Measurements from ENCODE around the gene GRIK4.

GRIK4 gene

DNA sequence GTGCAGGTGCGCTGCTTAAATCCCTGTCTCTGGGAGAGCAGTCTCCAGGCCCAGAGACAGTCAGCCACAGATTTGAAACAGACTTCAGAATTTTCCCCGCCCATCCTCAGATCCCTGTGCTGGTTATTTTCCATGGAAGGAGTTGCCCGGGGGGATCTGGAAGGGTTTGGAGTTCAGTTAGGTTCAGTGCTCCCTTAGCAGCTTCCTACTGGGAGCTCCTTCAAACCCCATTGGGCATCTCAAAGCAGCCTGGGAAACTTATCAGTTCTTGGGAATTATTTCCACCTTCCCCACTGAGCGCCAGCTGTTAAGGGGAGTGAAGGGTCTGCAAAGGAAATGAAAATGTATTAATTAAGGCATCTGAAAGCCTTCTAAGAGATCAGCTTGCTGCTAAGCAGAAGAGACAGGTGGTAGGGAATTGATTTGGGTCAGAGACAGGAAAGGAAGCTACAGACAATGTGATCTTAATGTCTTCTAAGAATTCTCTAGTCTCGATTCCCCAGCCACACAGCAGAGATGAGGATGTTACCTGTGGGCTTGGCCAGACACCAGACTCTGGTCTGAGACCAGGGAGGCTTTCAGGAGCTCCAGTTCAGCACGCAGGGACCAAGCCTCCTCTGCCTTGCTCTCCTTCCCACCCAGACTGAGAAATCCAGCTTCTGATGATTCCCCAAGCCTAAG, 406.2 kb downstream of the GRIK4 start:
- DNase-seq (ENCODE audit: low spot score): no peak

DNA sequence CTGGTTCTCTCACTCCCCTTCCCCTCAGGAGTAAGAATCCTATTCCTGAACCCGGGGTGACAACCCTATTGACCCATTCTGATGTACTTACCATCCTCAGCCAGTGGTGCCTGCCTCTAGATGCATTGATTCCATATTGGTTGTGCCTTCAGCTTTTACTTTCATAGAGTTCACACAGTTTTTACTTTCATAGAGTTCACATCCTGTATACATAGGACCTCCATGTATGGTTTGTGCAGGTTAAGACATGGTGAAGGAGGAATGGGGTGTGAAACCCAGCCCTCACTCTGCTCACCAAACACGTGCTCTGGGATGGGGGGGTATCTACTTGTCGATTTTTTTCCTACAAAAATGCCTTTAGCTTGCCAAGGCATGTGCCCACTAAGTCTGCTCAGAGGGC, 406.7 kb downstream of the GRIK4 start:
- no peak for DNase-seq (ENCODE audit: low spot score)

DNA sequence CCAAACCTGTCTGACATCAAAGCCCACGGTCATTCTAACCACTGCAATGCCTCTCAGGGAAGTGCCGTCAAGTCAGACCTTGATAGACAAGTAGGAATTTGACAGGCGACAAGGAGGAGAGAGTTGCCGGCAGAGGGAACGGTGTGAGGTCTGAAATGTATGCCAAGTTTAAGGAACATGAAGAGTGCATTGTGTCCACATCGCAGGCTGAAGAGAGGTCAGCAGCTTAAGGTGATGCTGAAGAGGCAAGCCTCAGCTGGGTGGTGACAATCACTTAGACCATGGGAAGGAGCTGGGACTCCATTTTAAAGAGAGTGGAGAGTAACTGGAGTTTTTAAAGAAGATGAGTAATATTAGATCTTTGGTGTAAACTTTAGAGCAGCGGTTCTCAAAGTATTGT, 407.5 kb downstream of the GRIK4 start:
- DNase-seq (ENCODE audit: low spot score): no peak

- no peak for DNase-seq (ENCODE audit: low spot score)
Observed at GRCh38 chr11:120919566-120919965, 408.0 kb downstream of the GRIK4 start.

GRCh38 chr11:120923866-120924508, 412.4 kb downstream of the GRIK4 start:
- no peak for DNase-seq (ENCODE audit: low spot score)

DNA sequence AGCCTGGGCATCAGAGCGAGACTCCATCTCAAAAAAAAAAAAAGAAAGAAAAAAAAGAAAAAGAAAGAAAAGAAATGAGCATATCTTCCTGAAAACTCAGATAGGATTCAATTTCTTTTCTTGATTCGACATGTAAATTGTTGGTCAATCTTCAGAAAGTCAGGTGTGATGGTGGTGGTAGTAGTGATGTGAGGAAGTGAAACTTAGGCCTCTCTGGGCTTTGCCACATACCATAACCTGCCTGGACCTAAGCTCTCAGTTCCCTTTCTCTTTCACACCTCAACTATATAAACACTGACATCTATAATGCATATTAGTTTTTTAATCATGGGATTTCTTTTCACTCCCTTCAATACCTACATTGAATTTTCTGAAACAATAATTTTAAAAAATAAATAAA, 414.4 kb downstream of the GRIK4 start:
- no peak for DNase-seq (ENCODE audit: low spot score)

DNA sequence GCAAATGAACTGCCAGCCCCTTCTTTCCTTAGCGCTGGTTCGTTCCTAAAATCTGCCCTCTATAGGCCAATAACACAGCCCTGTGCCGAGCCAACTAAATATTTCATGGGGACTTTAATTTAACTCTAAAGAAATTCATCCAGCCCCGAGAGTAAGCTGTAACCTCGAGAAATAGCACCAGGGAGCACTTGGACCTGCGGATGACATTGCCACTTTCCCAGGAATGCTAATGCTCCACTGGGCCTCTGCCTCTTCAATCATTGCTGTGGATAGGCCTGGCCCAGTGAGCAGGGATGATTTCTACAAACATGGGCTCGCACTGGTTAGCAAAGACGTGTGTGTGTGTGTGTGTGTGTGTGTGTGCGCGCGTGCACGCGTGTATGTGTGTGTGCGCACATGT, 417.1 kb downstream of the GRIK4 start:
- no peak for DNase-seq (ENCODE audit: low spot score)

- DNase-seq (ENCODE audit: low spot score): no peak
Observed at GRCh38 chr11:120929090-120929489, 417.5 kb downstream of the GRIK4 start.

- peak; percentile 24 for DNase-seq (ENCODE audit: low spot score)
Observed at GRCh38 chr11:120929664-120930154, 418.2 kb downstream of the GRIK4 start.

DNA sequence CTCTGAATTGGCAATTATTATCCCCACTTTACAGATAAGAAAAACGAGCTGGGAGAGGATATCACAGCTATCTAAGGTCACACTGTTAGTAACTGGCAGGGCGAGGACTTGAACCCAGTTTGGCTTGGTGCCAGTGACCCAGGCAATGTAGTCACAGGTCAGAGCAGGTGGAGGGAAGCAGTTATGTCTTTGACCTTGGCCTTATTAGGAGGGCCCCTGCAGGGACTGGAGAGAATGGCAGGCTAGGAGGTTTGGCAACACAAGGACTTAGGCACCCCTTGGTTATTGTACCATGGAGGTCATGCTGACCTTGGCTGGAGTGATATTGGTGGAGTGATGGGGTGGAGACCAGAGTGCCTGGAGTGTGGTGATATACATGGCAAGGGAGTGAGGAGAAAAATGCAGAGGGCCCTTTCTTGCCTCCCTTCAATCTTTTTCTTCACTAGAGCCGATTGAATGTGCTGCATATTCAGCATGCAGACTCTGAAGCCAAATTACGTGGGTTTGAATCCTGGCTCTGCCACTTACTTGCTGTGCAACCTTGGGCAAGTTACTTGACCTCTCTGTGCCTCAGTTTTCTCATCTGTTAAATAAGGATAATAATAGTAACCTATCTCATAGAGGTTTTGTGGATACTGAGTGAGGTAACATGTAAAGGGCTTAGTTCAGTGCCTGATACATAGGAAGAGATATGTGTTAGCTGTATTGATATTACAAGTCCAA, 419.7 kb downstream of the GRIK4 start:
- DNase-seq (ENCODE audit: low spot score): no peak

- no peak for DNase-seq (ENCODE audit: low spot score)
Observed at GRCh38 chr11:120932305-120932915, 420.9 kb downstream of the GRIK4 start.

DNA sequence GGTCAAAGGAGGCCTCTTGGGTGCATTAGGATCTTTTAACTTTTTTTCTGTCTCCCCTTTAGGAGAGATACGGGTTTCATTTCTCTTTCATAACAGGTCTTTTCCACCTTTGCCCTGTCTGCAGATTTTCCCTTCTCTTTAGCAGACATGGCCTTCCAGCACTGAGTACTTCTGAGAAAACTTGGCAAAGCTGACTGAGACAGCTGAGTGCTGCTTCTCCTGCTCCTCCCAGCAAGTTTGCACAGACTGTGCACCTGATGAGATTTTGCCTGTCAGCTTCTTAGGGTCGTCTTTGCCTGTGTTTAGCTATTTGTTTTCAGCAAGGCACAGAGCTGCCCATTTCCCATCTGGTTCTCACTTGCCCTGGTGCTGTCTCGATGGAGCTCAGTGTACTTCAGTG, 424.8 kb downstream of the GRIK4 start:
- no peak for DNase-seq (ENCODE audit: low spot score)

DNA sequence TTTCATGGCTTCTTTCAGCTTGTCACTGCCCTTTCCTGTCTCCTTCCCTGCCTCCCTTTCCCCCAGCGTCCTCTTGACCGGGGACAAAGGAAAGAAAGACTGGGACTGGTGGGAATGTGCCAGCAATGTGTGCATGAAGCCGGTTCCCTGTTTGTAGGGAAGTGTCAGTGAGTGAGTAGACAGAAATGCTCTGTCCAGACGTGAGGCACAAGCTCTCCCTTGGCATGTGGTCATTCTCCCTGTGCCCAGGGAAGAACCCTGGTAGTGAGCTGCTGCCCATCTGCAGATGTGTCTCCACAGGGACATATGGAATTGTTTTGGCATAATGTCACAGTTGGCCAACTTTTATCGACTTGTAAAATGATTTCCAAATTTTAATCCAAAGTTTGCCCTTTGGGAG, 426.0 kb downstream of the GRIK4 start:
- no peak for DNase-seq (ENCODE audit: low spot score)

DNA sequence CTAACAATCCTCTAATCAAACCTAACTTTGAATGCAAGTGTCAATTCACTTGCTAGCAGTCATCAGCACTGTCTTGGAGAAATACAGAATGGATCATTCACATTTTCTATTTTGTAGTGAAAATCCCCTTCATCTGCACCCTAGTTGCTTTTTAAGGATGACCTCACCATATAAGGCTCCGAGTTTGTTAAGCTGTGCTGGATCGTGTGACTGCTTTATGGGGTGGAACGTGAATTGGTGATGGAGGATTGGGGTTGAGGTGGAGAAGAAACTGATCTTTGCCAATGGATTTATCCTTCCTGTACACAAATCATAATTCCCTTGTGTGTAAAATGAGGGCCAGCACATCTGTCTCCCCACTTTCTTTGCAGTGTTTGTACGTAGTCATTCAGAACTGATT, 426.7 kb downstream of the GRIK4 start:
- DNase-seq (ENCODE audit: low spot score): no peak

DNA sequence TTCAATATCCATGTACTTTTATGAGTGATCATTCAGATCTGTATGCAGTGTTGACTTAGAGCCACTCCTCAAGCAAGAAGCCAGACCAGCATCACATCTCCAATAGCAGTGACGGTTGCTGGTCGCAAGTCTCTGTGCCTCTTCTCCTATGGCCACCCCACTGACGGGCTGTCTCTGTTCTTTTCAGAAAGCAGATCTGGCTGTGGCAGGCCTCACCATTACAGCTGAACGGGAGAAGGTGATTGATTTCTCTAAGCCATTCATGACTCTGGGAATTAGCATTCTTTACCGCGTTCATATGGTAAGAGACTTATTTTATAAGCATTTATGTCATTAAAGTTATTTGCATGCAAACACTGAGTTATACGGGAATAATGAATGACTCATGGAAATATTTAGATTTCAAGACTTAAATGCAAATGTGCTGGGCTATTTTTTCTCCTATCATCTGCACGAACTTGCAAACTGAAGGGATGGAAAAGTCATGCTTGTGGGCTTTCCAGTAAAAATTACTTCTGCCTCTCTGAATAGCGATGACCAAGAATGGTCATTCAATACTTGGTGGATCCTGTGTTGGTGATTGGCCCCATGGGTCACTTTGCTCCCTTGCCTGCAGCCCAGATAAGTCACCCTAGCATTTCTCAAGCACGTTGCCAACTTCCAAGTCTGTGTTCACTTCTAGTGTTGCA, 428.8 kb downstream of the GRIK4 start:
- no peak for DNase-seq (ENCODE audit: low spot score)

DNA sequence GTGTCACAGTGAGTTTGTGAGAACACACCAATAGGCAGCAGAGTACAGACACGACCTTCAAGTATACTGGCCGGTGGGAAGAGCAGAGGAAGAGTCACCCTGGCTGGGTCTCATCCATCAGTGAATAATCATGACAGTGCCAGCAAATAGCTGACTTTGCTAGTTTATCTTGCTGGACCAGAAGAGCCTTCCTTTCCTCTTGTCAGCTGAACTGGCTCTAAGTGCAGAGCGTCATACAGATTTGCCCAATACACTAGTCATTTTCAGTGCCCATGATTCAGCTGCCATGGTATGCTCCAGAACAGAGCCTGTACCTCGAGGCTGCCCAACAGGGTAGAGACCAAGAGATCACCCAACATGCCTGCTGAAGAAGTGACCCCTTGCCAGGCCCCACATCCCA, 429.5 kb downstream of the GRIK4 start:
- DNase-seq (ENCODE audit: low spot score): no peak

DNA sequence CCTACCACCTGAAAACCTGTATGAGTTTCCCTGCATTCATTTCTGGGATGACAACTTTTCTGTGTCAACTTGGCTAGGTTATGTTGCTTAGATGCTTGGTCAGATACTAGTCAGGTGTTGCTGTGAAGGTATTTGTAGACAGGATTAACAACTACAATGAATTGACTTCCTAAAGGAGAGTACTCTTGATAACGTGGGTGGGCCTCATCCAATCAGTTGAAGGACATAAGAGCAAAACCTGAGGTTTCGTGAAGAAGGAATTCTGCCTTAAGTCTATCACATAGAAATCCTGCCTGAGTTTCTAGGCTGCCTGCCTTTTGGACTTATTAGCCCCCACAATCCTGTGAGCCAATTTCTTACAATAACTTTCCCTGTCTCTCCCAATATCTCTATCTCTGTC, 431.2 kb downstream of the GRIK4 start:
- no peak for DNase-seq (ENCODE audit: low spot score)

GRCh38 chr11:120945042-120945441, 433.5 kb downstream of the GRIK4 start:
- no peak for DNase-seq (ENCODE audit: low spot score)

- DNase-seq (ENCODE audit: low spot score): no peak
Observed at GRCh38 chr11:120950880-120951279, 439.3 kb downstream of the GRIK4 start.

DNA sequence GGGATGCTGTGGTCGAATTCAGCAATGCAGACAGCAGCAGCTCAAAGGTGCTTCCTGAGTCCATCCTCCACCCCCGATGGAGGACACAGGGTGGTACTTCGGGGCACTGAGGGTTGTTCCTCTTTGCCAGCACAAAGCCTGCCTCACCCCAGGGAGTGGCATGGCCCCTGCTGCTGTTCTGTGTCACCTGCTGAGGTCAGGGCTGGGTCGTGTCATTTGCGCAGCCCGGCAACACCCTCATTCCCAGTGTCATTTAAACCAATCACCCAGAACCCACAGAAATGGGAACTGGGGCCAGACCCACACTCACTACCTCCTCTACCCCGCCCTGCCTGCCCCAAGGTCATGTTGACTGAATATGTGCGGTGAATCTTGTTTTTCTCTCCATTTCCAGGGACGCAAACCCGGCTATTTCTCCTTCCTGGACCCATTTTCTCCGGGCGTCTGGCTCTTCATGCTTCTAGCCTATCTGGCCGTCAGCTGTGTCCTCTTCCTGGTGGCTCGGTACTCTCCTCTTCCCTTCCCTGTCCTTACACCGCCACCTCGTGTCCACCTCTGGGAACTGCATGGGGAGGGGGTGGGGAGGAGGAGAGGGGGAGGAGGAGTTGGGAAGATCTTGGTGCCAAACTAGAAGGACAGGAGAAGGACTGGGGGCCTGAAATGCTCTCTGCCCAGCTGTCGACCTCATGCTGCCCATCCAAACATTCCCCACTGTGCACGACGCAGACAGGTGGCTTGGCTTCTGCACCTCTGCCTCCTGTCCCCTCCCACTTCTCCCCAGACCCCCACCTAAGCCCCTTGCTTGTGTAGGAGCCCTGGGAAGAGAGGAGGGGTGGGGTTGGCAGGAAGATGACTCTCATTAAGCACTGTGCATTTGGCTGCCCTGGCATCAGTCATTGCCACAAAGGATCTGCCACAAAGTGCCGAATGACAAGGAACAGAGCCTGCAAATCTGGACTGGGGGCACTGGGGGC, 441.2 kb downstream of the GRIK4 start:
- peak; percentile 72 for DNase-seq (ENCODE audit: low spot score)

GRCh38 chr11:120954381-120954780, 442.8 kb downstream of the GRIK4 start:
- no peak for DNase-seq (ENCODE audit: low spot score)
